ENCODE measurements around the gene HIRA.
"Not testable (repeated sequence)": the region's sequence is repeated elsewhere in the genome, so short reads cannot be mapped to it uniquely, and the experiment has no call there.

HIRA gene

GRCh38 chr22:19440411-19441195 lies 9.1 kb upstream of the HIRA start:
- DNase-seq (ENCODE audit: low read depth) = no peak

- no peak for DNase-seq (ENCODE audit: low read depth)
These were observed 6.8 kb upstream of the HIRA start for GRCh38 chr22:19438298-19438697.

DNA sequence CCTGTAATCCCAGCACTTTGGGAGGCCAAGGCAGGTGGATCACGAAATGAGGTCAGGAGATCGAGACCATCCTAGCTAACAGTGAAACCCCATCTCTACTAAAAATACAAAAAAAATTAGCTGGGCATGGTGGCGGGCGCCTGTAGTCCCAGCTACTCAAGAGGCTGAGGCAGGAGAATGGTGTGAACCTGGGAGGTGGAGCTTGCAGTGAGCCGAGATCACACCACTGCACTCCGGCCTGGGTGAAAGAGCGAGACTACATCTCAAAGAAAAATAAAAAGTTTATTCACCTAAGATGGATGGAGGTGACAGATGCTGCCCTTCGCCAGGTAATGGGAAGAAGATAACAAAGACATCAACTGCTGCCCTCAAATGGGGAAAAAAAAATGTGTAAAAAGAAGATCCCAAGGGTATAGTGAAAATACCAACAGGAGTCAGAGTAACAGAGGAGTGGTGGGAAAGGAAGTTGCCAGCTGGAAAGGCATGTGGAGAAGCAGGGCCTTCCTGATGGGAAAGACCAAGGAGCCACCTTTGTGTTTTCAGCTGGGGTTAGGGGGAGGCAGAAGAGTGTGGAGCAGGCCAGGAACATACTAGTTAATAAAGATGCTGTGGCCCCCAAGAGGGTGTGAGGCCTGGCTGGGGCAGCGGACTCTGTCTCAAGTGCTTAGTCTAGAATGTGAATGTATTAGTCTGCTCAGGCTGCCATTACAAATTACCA lies 5.1 kb upstream of the HIRA start:
- not testable (repeated sequence) for DNase-seq (ENCODE audit: low read depth)

DNA sequence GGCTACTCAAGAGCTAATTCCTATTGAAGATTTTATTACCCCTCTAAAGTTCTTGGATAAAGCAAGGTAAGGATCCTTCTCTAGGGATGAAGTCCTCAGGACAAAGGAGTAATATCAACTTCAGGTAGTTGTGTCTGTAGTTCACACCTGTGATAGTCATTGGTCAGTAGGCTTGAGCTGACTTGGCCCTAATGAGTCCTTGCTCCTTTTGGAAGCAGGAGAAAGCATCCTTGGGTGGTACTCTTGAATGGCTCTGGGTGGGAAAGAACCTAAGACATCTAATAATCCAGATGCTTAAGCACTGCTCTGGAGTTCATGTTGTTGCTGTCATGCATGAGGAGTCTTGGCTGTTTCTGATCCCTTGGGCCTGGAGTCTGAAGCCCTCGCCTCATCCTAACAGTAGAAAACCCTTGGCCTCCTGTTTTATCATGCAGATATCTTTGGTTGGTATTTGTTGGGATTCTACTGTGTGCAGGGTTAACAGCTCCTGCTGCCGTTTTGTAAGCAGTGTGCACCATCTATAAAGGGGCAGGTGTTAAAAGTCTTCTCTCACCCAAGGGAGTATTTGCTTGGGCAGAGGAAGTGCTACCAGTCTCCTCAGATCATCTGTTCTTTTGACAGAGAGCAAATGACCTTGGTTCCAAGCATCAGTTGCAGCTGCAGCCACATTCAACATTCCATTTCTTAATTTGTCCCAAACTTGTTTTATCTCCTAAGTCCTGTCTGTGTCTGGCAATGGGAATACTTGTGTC lies 3.5 kb upstream of the HIRA start:
- no peak for DNase-seq (ENCODE audit: low read depth)

- no peak for DNase-seq (ENCODE audit: low read depth)
These were observed 2.9 kb upstream of the HIRA start for GRCh38 chr22:19434401-19434800.

DNA sequence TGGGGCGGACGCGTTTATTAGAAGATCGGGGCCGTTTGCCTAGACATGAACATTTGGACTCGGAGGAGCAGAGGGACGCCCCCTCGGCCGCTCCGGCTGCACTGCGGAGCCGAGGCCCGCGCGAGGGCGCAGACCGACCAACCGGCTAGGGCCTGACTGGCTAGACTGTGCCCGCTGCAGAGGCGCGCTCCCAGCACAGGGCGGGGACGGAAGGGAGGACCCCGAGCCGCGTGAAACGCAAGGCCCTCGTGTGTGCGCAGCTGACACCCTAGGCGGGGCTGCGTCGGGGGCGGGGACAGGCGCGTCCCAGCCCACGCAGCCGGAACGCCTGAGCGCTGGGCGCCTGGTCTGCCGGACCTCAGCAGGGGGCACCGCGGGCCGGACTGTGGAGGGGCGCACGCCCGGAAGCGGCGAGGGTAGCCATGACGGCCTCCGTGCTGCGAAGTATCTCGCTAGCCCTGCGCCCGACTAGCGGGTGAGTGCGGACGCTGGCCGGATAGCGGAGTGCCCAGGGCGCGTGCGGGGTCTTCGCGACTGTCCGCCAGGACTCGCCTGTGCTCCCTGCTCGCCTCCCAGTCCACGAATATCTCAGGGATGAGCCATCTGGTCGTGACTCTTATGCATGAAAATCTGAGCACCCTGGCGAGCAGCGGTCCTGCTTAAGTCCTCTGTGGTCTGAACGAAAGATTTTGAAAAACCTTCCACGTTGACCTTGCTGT lies 759 bp upstream of the HIRA start, which contains the start of gene MRPL40:
TSS of gene MRPL40 (plus strand) at position 413 of the 719 bp plus-strand sequence. CDS start at position 423, 10 bp downstream.
- peak; percentile 90 for DNase-seq (ENCODE audit: low read depth)

GRCh38 chr22:19430890-19431541 lies 517 bp downstream of the HIRA start:
- DNase-seq (ENCODE audit: low read depth) = no peak

DNA sequence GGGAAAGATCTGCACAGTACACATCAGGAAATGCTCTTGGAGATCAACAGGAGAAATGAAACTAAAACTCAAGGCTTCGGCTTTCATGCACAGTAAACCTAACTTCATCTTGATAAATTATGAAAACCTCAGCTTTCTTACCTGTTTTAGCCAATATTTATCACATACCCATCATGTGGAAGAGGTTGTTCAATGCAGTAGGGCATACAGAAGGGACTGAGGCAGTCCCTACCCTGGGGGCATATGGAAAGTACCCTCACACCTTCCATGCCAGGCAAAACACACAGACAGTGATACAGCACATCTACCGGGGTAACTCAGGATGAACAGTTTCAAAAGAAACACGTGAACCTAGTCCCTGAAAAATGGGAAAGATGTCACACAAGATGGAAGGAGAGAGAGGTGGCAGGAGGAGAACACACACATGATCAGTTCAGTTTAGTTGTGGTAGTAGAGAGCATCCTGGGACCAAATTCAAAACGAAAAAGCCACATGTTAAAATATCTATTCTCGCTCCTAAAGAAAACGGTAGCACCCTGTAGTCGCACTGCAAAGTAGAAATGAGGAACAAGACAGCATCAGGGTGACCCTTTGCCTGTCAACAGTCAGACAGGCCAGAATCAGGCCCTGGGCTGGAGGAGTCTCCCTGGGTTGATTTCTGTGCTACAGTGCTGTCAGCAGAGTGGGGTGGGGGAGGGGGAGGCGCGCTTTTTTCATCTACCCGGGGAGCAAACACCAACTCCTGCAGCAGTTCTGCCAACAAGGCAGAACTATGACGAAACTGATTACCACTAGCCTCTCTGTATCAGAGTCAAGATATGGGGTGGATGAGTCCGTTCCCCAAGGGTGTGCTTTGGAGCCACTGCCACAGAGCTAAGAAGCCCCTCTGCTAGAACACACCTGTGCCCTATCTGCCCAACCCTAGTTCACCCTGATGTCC lies 1.3 kb downstream of the HIRA start:
- no peak for DNase-seq (ENCODE audit: low read depth)

GRCh38 chr22:19424186-19424500 lies 7.4 kb downstream of the HIRA start:
- DNase-seq (ENCODE audit: low read depth) = no peak

DNA sequence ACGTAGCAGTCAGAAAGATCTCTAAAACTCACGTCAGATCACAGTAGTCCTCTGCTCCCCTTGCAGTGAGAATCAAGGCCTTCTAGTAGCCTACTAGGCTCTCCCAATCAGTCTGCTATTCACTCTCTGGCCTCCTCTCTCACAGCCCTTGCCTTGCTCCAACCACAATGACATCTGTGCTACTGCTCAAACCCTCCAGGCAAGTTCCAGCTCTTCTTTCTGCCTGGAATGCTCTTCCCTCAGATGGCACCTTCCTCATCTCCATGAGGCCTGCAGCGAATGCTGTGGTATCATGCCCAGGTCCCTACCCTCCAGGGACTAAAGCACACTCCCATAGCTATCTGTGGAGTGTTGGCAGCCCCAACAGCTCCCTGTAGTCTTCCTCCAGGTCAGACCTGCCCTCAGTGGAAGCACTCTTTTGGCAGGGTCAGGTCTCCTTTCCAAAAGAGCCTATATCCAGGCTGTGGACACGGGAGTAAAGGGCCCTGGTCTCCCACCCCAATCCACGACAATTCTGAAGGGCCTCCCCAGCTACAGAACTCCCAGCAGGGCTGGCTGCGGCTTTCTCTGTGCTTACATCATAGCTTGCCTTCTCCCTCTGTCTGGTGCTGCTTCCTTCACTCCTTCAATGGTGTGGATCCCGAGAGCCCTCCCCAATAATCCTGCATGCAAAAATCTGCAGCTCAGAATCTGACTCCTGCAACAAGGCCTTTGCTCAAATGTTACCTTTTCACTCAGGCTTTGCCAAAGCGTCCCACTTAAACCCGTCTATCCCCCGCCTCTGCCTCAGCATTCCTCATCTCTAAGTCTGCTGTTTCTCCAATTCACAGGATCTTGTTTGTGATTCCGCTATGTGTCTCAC lies 8.9 kb downstream of the HIRA start:
- DNase-seq (ENCODE audit: low read depth) = no peak

GRCh38 chr22:19420321-19420720 lies 11.2 kb downstream of the HIRA start:
- DNase-seq (ENCODE audit: low read depth) = no peak

DNA sequence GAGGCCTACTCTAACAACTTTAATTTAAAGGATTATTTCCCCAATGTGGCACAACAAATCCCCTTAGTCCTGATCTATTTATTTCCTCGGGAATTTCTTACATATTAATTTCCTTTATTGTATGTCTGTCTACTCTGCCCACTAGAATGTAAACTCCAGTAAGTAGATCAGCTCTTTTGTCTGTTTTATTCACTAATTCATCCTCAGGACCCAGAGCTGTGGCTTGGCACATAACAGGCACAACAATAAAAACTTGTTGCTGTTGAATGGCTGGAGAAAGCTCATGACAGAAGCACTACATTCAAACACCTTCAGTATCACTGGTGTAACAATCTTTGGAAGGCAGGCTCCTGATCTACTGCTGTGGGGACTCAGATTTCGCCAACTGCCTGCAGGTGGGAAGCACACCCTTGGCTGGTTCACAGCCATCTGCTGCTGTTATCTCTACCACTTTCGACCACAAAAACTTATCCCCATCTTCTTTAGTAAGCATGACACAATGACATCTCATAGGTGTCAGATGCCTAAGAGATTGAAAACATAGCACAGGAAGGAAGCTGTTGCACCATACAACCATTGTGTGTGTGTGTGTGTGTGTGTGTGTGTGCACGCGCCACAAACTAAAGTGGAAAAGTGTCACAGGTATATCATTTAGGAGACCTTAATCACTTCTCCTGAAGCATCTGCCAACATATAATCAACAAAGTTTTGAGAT lies 11.9 kb downstream of the HIRA start:
- DNase-seq (ENCODE audit: low read depth) = no peak

DNA sequence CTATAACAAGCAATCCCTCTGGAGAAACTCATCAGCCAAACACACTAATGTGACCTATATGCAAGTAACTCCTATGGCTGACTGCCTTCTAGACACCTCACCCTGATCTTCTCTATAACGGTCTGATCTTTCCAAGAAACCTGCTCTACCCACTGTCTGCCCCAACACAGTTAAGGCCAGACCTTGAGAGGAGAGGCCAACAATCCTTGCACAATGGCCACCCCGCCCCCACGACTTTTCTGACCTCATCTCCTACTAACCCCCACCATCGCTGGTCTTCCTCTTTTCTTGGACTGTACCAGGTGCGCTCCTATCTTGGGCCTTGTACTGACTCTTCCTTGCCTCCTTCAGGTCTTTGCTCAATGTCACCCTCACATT lies 12.5 kb downstream of the HIRA start:
- DNase-seq (ENCODE audit: low read depth) = no peak

DNA sequence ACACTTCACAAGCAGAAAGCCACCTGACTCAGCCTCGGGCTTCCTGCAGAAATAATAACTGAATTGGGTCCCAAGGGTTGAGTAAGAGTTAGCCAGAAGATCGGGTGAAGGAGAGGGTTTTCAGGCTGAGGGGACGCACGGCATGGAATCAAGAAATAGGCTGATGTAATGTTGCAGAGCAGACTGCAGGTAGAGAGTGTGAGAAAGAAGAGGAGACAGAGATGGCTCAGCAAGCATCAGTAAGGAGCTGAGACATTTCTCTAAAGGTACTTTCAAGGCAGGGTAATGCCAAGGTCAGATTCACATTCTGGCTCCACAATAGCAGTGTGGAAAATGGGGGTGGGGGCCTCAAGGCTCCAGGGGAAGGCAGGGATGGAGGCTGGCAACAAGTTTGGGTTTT lies 18.6 kb downstream of the HIRA start:
- DNase-seq (ENCODE audit: low read depth) = no peak

- no peak for DNase-seq (ENCODE audit: low read depth)
These were observed 19.1 kb downstream of the HIRA start for GRCh38 chr22:19412478-19412877.

DNA sequence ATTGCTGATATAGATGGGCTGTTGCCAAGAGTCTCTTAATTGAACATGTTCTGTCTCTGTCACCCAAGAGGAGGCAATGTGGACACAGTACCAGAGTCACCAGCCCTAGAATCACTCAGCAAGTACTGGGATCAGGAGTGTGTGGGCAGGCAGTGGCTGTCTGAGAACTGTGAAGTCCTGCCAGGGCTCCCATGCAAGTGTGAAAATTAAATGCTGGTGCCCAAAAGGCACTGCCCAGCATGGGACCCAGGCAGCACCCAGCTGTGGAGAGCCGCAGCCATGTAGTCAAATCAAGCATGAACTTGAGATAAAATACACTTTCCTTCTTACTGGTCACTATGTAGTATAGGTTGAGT lies 19.9 kb downstream of the HIRA start:
- no peak for DNase-seq (ENCODE audit: low read depth)

DNA sequence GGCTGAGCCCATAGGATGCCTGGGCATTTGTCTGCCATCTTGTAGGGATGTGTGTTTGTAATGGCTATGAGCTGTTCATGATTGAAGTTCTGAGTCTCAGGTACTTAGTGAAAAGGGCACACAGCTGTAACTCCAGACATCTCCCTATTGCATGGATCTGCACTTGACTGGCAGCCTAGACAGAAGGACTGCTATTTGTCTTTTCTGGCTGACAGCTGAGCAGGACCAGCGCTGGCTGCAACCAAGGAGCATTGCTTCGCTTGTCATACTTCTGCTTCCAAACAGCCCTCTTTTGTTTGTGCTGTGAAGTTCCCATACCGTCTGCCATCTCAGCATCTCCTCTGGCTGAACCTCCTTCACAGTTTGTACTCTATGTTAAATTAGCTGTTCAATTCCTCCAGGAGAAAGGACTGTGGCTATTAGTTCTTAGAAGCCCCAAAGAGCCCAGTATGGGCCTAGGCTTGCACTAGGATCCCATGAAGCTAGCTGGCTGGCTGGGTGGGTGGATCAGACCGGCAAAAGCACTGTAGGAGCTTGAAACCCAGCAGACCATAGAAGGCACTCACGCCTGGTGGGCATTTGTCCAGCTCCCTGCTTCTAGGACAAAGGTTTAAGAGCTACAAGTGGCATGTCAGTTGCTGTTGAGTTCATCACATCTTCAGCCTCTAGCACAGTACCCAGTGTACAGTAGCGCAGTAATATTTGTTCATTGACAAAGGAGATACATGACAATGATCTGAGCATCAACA lies 20.4 kb downstream of the HIRA start:
- no peak for DNase-seq (ENCODE audit: low read depth)
